Right lobe of liver (tissue), 4 donors: Measurements from ENCODE around the gene RPF1.

Source experiments
- POLR2A ChIP-seq: fragments of 450-650 bp; IDR thresholded peaks from one replicate; pipeline ENCODE4 v1.6.1; 2017; ENCODE audit warnings: antibody characterized with exemption, mild to moderate bottlenecking
- TF ChIP-seq, protein P1 (sequence below), 4 donors: fragments of 200-600 bp in 3 of 4; fragments of 450-650 bp in 1 of 4; IDR thresholded peaks; one replicate each; pipeline versions ENCODE4 v1.5.1 to v1.8.0; 2016 to 2022; ENCODE audit warnings: antibody characterized with exemption in 4 of 4, mild to moderate bottlenecking in 2 of 4
- donor health status: DM: no; HTN: no; CAD: no.
- donor health status: DM: no; HTN: no; CAD: no.
- donor health status: DM: no; HTN: yes; CAD: no.

DNA sequence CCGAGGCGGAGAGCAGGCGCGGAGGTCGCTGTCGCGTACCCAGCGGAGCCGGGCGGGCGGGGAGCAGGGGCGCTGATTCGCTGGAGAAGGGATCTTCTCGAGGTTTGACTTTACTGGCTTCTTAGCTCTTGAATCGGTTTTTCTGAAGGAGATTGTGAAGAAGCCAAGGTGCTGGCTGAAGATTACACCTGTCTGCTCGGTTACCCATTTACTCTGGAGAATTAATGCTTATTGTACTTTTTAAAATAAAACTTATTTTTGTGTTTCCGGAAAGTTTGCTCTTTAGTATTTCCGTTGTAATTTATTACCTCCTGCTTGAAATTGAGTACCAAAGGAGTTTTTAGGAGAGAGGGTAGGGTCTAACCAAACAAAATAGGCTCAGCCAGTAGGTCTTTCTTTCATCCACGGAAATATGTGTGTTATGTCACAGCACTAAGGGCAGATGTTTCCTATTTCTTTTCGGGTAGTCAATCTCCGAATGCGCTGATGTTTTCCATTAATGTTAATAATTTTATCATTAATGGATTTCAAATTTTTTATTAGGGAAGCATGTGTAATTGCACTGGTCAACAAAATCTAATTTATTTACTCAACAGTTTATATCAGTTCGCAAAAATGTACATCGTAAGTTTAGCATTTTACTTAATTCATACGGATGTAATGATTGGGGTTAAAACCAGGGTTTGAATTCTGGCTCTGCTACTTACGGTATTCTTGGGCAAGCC, 27.8 kb downstream of the RPF1 start:
- TF ChIP-seq, protein P1, sequence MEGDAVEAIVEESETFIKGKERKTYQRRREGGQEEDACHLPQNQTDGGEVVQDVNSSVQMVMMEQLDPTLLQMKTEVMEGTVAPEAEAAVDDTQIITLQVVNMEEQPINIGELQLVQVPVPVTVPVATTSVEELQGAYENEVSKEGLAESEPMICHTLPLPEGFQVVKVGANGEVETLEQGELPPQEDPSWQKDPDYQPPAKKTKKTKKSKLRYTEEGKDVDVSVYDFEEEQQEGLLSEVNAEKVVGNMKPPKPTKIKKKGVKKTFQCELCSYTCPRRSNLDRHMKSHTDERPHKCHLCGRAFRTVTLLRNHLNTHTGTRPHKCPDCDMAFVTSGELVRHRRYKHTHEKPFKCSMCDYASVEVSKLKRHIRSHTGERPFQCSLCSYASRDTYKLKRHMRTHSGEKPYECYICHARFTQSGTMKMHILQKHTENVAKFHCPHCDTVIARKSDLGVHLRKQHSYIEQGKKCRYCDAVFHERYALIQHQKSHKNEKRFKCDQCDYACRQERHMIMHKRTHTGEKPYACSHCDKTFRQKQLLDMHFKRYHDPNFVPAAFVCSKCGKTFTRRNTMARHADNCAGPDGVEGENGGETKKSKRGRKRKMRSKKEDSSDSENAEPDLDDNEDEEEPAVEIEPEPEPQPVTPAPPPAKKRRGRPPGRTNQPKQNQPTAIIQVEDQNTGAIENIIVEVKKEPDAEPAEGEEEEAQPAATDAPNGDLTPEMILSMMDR (IDR thresholded peaks at IDR 0.05), result no peak
- TF ChIP-seq POLR2A, result no peak
